ENCODE results near the gene TMED10. TPM values are rescaled to one million over a fixed set of nuclear protein-coding genes. Genes with fewer than 3 reads are reported as not detected.

Gene TMED10
- total RNA-seq, 1 experiment from 2014 or later: 709 TPM

GRCh38 chr14:75107186-75107585 is 69.2 kb downstream of the TMED10 start:
- peaks cover 65% of the 10 kb centered on the region for H3K36me3 ChIP-seq (ENCODE audit: low read depth)
- no peaks in the 10 kb centered on the region for H3K9me3 ChIP-seq (ENCODE audit: insufficient read depth, low read depth)
- intact Hi-C loops (cut with micrococcal nuclease; ENCODE audit: unreplicated experiment): no loop called here
- no peaks in the 10 kb centered on the region for H3K9me2 ChIP-seq (ENCODE audit: insufficient read depth)
- no TSS peak for BruUV-seq (replicated peaks)
- ChIA-PET POLR2A (ENCODE audit: unreplicated experiment) (interaction anchor here (0.5 to 0.7 kb wide), 2 partner anchors 160 to 212 kb away, joined by 5 to 6 read pairs; no protein-coding TSS in a partner anchor), CTCF (interaction anchor here (0.6 to 0.9 kb wide), 4 partner anchors 24 to 490 kb away, joined by 3 to 5 read pairs (median 4); no protein-coding TSS in a partner anchor)
- TF ChIP-seq CTCF (conservative IDR thresholded peaks at IDR 0.05) (no peak), EZH2 (IDR thresholded peaks at IDR 0.05; ENCODE audit: low read depth) (no peak)
- H3K79me2 ChIP-seq (ENCODE audit: low read depth): no peaks in the 10 kb centered on the region
- H3K4me1 ChIP-seq (replicated peaks; ENCODE audit: insufficient read depth): no peaks in the 10 kb centered on the region
- H3K4me3 ChIP-seq: no peak overlapping the region
- H2AFZ ChIP-seq: no peak overlapping the region
- H3F3A ChIP-seq (ENCODE audit: insufficient read depth, low read depth): peaks cover 17% of the 10 kb centered on the region; the same call in 1 of the 2 replicates
- H3K4me2 ChIP-seq: no peak overlapping the region
- no peaks in the 10 kb centered on the region for H4K20me1 ChIP-seq (ENCODE audit: insufficient read depth)
- no peak overlapping the region for H3K27ac ChIP-seq
- H3K27me3 ChIP-seq (ENCODE audit: insufficient read depth, low read depth): no peaks in the 10 kb centered on the region
- DNase-seq: no peak

- no peak overlapping the region for H3K4me2 ChIP-seq
- H3K9me2 ChIP-seq (ENCODE audit: insufficient read depth): no peaks in the 10 kb centered on the region
- POLR2A ChIA-PET (ENCODE audit: unreplicated experiment): interaction anchor here (0.6 kb wide), 2 partner anchors 9 to 34 kb away, joined by 3 to 6 read pairs; no protein-coding TSS in a partner anchor
- H3K4me3 ChIP-seq: no peak overlapping the region
- H3K27ac ChIP-seq: no peak overlapping the region
- no peaks in the 10 kb centered on the region for H3K27me3 ChIP-seq (ENCODE audit: insufficient read depth, low read depth)
- no peak for TF ChIP-seq CTCF (conservative IDR thresholded peaks at IDR 0.05)
- no peak for TF ChIP-seq EZH2 (IDR thresholded peaks at IDR 0.05; ENCODE audit: low read depth)
- no peak for DNase-seq
- no peak overlapping the region for H2AFZ ChIP-seq
- CTCF ChIA-PET: interaction anchor here (0.6 to 0.7 kb wide), 3 partner anchors 23 to 196 kb away, joined by 3 to 8 read pairs (median 4); no protein-coding TSS in a partner anchor
- H3K9me3 ChIP-seq (ENCODE audit: insufficient read depth, low read depth): no peaks in the 10 kb centered on the region
- peaks cover 67% of the 10 kb centered on the region for H3K36me3 ChIP-seq (ENCODE audit: low read depth)
- H4K20me1 ChIP-seq (ENCODE audit: insufficient read depth): 0 out of 2 replicates have a peak, but pooled peaks cover 5% of the 10 kb centered on the region
- H3K79me2 ChIP-seq (ENCODE audit: low read depth): no peaks in the 10 kb centered on the region
- H3F3A ChIP-seq (ENCODE audit: insufficient read depth, low read depth): peaks cover 17% of the 10 kb centered on the region; the same call in 1 of the 2 replicates
- H3K4me1 ChIP-seq (replicated peaks; ENCODE audit: insufficient read depth): no peaks in the 10 kb centered on the region
- intact Hi-C loops (cut with micrococcal nuclease; ENCODE audit: unreplicated experiment): no loop called here
- BruUV-seq (replicated peaks): no TSS peak
Measured at GRCh38 chr14:75101491-75101890, 74.9 kb downstream of the TMED10 start.

GRCh38 chr14:75098682-75099081 is 77.7 kb downstream of the TMED10 start:
- Histone ChIP-seq H4K20me1 (ENCODE audit: insufficient read depth) (0 out of 2 replicates have a peak, but pooled peaks cover 5% of the 10 kb centered on the region), H3K4me1 (replicated peaks; ENCODE audit: insufficient read depth) (no peaks in the 10 kb centered on the region), H2AFZ (no peak overlapping the region), H3K27ac (no peak overlapping the region), H3K9me3 (ENCODE audit: insufficient read depth, low read depth) (no peaks in the 10 kb centered on the region), H3K4me2 (no peak overlapping the region), H3K36me3 (ENCODE audit: low read depth) (peaks cover 68% of the 10 kb centered on the region), H3K9me2 (ENCODE audit: insufficient read depth) (no peaks in the 10 kb centered on the region), H3K4me3 (no peak overlapping the region), H3K79me2 (ENCODE audit: low read depth) (no peaks in the 10 kb centered on the region), H3F3A (ENCODE audit: insufficient read depth, low read depth) (peaks cover 17% of the 10 kb centered on the region; the same call in 1 of the 2 replicates), H3K27me3 (ENCODE audit: insufficient read depth, low read depth) (no peaks in the 10 kb centered on the region)
- TF ChIP-seq EZH2 (IDR thresholded peaks at IDR 0.05; ENCODE audit: low read depth): no peak
- no peak for TF ChIP-seq CTCF (conservative IDR thresholded peaks at IDR 0.05)
- POLR2A ChIA-PET (ENCODE audit: unreplicated experiment): interaction anchor here (0.6 kb wide), 1 partner anchor 1383 kb away, joined by 3 read pairs; no protein-coding TSS in a partner anchor
- CTCF ChIA-PET: no interaction called here
- intact Hi-C loops (cut with micrococcal nuclease; ENCODE audit: unreplicated experiment): no loop called here
- BruUV-seq (replicated peaks): no TSS peak
- DNase-seq: no peak

Measured in PC-9 (cell line).